CD4-positive, alpha-beta T cell treated with Interleukin-6 at 100 ng/mL for 8 hours (primary cell): ENCODE data around the gene ST6GALNAC6.

ENCODE experiments used
- DNase-seq: peaks from one replicate; pipeline ENCODE4 v3.0.0-alpha.2; 2020; ENCODE audit warnings: mixed read lengths, low spot score

The ST6GALNAC6 gene

GRCh38 chr9:127899128-127899943 lies at the start of gene ST6GALNAC6:
Gene ST6GALNAC6 (minus strand): TSS chr9:127899603. CDS start chr9:127897981, 1,622 bp downstream.
- peak; percentile 55 for DNase-seq

- no peak for DNase-seq
These were observed 48.7 kb upstream of the ST6GALNAC6 start for GRCh38 chr9:127947841-127948710.

GRCh38 chr9:127946728-127947127 lies 47.3 kb upstream of the ST6GALNAC6 start:
- no peak for DNase-seq

- no peak for DNase-seq
These were observed 46.5 kb upstream of the ST6GALNAC6 start for GRCh38 chr9:127945942-127946341.

GRCh38 chr9:127945338-127945737 lies 45.9 kb upstream of the ST6GALNAC6 start:
- no peak for DNase-seq

GRCh38 chr9:127944586-127945218 lies 45.3 kb upstream of the ST6GALNAC6 start:
- no peak for DNase-seq

GRCh38 chr9:127943731-127944144 lies 44.3 kb upstream of the ST6GALNAC6 start:
- peak; percentile 71 for DNase-seq

GRCh38 chr9:127943011-127943662 lies 43.7 kb upstream of the ST6GALNAC6 start:
- no peak for DNase-seq

GRCh38 chr9:127942216-127943010 lies 43.0 kb upstream of the ST6GALNAC6 start:
- peak; percentile 40 for DNase-seq

GRCh38 chr9:127941961-127942215 lies 42.5 kb upstream of the ST6GALNAC6 start:
- no peak for DNase-seq

GRCh38 chr9:127941062-127941960 lies 41.9 kb upstream of the ST6GALNAC6 start:
- no peak for DNase-seq

GRCh38 chr9:127940593-127940992 lies 41.2 kb upstream of the ST6GALNAC6 start:
- DNase-seq = no peak

GRCh38 chr9:127938298-127938690 lies 38.9 kb upstream of the ST6GALNAC6 start:
- no peak for DNase-seq

- peak; percentile 86 for DNase-seq
These were observed 38.2 kb upstream of the ST6GALNAC6 start, which contains the start of gene DPM2 for GRCh38 chr9:127937388-127938297. Gene DPM2 (minus strand): TSS chr9:127937854. CDS start chr9:127937820, 34 bp downstream.

- DNase-seq = no peak
These were observed 37.6 kb upstream of the ST6GALNAC6 start for GRCh38 chr9:127937056-127937387.

GRCh38 chr9:127936347-127936852 lies 37.0 kb upstream of the ST6GALNAC6 start:
- no peak for DNase-seq

- no peak for DNase-seq
These were observed 36.4 kb upstream of the ST6GALNAC6 start for GRCh38 chr9:127935765-127936221.

GRCh38 chr9:127934986-127935385 lies 35.6 kb upstream of the ST6GALNAC6 start:
- DNase-seq = no peak

- DNase-seq = no peak
These were observed 34.8 kb upstream of the ST6GALNAC6 start for GRCh38 chr9:127934248-127934647.
